Measurements from ENCODE around the gene NACC2.

The NACC2 gene

DNA sequence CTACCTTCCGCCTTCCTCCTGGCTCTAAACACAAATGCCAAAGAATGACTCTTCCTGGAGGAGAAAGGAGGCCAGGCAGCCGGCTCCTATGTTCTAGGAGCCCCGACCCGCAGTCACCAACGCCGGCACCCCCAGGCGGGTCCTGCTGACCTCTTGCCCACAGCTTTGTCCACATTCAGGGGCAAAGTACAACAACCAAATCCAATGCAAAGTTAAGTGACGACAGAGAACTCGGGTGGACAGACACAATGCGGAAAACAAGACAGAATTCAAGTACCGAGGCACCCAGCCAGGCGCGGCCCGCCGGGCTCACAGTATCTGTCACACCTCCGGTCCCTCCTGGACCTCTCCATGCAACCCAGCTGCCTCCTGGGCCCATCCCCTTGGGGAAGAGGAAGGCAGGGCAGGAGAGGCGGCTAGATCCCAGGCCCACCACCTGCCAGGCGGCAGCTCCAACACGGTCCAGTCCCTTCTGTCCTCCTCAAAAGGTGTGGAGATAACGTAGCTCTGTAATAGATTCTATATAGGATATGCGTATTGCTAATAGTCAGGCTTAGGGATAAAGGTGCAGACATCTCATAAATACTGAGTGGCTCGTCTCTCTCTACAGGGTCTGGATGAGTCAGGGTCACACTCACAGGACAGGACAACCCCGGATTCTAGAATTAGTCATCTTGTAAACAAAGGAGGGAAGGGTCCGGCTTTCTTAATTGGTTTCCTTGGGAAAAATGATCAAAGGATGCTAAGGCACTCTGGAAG, 87.0 kb downstream of the NACC2 start:
- DNase-seq, result no peak

DNA sequence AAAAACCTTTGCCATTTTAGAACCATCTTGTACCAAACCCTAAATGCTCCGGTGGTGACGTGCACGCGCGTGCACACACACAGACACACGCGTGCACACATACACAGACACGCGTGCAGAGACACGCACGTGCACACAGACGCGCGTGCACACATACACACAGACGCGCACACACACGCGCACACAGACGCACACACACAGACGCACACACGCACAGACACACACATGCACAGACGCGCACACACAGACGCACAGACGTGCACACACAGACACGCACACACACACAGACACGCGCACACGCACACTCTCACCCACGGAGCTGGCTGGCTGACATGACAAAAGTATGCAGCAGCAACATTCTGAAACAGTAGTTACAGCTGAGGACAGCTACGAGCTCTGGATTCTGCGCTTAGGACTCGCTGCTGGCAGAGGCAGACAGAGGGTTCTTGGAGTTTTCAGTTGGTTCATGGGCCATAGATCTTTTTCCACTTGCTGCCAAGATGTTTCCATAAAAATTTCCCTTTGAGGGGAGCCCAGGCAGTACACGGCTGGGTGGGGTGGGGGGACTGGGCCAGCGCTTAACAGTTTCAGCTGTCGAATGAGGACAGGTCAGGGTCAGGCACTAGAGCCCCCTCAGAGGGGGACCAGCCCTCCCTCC, 87.7 kb downstream of the NACC2 start:
- DNase-seq, result no peak

DNA sequence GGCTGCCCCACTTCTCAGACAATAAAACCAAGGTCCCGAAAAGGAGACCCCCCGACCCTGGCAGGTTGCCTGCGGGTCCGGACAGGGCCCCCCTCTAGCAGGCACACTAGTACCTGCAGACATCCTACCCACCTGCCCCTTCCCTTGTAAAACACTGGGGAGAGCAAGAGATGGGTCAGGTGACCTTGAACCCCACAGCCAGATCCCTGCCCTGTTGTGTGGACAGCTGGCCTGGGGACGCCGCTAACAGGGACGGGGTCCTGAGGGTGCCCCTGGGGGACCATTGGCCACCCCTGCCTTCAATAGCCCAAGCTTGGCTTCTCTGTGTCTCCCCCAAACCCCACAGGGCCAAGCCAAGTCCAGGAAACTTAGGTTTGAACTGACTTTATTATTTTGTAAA, 88.9 kb downstream of the NACC2 start:
- no peak for DNase-seq

DNA sequence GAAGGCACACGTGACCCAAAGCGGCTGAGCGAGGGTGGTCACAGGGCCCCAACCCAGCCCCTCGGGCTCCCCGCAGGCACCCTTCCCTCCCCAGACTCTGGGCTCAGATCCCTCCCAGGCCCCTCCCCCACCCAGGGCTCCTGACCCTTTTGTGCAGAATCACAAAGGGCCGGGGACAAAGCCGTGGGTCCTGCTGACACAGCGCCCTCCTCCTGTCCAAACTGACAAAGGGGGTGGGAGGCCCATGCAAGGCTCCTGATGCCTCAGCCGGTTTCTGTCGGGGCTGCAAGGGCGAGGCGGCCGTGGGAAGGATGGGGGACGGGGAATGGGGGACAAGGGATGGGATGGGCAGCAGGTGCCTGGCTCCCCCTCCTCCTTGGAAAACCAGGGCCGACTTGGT, 90.4 kb downstream of the NACC2 start:
- DNase-seq, result no peak

DNA sequence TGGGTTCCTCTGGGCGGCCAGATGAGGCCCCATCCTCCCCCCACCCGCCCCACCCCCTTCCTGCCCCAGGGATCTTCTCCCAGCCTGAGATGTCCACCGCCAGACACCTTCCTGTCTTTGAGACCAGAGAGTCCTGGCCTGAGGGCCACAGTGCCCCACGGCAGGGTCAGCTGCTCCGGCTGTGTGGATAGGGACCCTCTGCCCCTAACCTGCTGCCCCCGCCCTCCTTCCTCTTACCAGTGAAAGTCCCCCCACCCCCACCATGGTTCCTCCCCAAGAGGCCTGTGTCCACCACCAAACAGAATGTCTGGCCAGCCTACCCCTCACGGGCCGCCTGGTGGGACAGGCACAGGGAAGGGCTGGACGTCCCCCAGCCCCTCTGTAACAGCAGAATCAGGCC, 90.9 kb downstream of the NACC2 start:
- DNase-seq, result no peak

DNA sequence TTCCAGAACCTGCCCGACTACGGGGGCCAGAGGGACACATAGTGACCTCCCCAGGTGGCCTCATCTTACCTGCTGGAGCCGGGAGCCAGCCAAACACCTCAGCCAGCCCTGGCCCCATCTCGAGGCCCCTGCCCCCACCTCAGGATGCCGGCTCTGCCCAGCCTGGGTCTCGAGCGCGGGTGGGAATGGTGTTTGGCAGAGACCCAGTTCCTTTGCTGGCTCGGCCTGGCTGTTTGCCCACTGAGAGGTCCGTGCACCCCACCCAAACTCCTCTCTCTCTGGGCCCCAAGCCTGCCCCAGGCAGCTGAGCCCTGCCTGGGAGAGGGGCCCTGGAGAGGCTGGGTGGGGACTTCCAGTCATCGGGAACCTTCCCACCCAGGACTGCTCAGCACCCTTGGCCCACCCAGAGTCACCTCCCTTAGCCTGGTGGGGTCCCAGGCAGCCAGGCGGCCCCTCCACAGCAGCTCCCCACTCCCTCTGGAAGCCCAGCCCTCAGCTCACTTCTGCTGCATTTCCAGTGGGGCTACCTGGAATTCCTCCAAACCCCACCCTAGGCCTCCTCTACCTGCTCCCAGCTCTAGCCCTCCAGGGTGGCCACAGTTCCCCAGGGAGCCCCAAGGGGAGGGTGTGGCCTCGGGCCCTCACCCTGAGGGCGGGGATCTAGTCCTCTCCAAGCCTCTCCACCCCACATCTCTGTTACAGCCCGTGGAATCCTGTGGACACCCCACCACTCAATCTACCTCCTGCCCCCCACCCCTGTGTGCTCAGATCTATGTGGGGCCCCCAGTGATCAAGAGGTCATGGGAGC, 91.5 kb downstream of the NACC2 start:
- DNase-seq, result no peak

DNA sequence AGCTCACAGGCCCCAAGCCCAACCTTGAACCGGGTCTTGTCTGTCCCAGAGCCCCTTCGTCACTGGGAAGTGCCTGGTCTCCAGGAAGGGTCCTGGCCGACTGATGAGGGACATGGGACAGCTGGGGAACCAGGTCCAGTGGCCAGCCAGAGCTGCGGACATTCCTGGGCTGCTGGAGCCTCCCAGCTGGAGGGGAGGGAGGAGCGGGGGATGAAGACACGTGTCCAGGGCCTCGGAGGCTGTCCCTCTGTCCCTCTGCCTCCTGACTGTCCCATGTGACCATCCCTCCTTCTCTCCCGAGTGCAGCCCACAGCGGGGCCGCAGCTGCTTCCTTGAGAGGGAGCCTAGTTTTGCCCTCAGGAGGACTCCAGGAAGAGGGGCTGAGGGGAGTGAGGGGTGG, 92.2 kb downstream of the NACC2 start:
- DNase-seq, result no peak

DNA sequence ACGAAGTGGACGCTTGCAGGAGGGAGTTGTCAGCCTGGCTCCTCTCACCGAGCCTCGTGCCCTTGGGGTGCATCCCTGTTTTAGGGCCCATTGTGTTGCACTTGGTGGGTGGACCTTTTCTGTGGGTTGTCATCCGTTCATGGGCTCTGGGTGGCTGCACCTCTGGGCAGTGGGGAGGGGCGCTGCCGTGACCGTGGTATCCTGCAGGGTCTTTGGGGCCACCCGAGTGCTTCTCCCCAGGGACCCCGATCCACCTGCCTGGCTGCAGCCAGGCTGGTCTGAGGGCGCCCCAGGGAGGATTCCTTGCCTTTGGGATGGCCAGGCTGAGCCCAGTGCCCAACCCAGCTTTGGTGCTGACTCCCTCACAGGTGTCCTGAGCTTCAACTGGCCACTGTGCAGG, 92.9 kb downstream of the NACC2 start:
- no peak for DNase-seq

DNA sequence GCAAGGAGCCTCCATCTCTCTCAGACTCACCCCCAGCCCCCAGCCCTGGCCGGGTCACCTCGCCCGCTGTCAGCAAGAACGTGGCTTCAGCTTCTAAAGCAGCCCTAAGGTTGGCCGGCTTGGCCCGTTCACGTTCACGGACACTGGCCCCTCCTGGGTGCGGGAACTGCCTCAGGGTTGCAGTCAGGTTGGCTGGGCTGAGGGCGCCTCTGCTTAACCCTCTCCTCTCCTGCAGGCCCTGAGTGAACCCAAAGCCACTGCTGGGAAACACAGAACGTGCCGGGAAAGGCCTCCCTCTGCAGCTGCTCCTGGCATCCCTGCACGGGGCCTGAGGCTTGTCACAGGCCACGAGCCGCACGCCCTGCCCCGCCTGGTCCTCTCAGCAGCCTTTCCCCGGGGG, 93.9 kb downstream of the NACC2 start:
- no peak for DNase-seq

DNA sequence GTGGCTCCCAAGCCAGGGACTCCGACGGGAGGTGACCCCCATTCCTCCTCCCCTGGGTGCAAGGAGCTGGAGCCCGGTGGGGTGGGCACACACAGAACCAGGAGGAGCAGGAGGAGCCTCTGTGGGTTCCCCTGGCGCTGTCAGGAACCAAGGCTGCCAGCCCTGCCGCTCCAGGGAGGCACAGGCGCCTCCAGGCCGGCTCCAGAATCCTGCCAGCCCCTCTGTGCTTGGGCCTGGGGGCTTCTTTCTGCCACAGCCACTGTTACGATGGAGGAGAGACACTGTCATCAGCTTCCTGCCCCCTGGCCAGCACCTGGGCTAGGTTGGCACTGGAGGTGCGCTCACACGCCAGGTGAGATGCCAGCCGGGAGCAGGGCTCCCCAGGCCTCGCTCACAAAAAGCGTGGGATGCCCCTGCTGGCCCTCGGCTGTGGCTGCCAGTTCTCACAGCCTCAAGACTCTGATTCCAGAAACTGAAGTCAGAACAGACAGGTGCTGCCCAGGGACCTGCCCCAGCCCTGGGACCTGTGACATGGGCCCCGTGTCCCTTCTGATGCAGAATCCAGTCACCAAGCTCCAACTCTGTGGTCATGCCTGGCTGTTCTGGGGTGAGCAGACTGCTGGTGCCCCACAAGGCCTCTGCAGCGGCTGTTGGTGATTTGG, 96.5 kb downstream of the NACC2 start:
- DNase-seq, result no peak

DNA sequence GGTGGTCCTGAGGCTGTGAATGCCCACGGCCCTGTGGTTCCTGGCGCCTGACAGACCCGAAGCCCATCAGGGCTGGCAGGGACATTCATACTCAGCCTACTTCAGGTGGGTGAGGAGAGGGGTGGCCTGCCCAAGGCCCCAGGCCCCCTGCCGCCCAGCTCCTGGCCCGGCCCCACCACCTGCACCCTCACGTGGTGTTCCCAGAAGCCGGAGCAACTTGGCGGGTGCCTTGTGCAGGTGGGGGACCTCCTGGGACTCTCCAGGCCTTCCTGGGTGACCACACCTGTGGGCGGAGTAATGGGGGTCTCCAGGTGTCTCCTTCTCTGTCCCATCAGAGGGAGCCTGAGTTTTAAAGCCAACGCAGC, 97.1 kb downstream of the NACC2 start:
- DNase-seq, result no peak

DNA sequence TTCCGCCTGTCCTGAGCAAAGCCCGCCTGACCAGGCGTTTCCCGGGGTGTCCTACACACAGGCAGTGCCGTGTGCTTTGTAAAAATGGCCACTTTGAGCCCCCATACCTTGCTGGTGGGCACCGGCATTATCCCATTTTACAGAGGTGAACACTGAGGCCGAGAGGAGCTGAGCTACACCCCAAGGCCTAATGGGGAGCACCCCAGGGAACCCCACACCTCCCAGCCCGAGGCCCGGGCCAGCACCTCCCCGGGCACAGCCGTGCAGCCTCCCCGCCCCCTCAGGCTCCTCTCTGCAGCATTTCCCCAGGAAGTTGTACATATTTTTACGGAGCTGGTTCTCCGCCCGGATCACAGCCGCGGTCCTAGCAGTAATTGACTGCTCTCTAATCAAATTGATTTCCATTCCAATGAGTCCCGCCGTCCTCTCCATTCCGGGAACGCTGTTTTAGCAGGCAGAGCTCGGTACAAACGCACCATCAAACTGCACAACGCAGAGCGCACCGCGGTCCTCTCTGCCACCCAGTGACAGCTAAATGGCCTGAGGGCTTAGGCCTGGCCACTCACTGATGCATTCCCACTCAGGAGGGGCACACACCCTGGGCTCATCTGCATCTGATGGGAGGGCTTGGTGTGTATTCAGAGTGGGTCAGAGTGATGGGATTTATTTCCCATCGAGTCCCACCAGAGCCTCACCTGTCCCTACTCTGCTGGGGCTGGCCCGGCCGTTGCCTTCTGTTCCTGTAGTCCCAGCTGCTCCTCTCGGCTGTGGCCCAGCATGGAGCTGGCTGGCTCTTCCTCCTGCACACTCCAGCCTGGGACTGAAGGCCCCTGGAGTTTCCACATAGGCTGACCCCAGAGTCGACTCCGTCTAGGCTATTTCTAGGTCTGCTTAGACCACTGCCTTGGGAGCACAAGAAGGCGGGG, 97.7 kb downstream of the NACC2 start:
- no peak for DNase-seq

DNA sequence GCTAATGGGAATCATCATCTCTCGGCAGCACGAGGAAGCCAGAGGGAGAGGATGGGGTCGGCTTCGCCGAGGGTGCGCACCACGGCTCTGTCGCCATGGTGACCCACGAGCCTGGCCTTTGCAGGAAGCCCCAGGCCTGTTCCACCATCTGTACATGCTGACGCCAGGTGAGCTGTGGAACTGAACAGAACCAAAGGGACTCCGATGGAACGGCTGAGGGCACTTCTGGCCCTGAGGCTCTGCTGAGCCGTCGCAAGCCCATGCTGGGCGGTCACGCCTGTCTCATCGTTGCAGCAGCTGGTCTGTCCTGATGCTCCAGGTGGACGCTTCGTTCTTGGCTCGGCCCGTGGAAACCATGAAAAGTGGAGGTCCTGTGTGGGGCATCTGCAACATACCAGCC, 99.3 kb downstream of the NACC2 start:
- no peak for DNase-seq

DNA sequence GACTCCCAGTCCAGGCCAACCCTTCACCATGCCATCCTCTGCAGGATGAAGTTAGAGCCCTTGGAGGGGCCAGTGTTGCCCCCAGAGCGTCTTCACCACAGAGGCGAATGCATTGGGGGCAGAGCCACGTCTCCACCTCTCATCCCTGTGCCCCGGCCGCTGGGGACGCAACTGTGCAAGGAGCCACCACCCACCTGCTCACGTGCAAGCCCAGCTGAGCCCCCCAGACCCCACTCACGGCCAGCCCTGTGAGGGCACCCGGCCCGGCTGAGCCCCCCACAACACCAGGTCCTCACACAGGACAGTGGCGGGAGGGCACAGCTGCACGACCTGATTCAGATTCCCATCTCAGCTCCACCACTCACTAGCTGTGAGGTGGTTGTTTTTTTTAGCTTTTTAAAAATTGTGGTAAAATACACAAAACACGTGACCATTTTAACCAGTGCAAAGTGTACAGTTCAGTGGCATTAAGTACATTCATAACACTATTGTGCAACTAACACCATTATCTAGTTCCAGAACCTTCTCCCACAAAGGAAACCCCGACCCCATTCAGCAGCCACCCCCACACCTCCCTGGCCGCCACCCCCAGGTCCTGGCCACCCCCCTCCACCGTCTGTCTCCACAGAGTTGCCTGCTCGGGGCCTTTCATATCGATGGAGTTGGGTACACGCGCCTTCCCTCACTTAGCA, 100.4 kb downstream of the NACC2 start:
- no peak for DNase-seq

DNA sequence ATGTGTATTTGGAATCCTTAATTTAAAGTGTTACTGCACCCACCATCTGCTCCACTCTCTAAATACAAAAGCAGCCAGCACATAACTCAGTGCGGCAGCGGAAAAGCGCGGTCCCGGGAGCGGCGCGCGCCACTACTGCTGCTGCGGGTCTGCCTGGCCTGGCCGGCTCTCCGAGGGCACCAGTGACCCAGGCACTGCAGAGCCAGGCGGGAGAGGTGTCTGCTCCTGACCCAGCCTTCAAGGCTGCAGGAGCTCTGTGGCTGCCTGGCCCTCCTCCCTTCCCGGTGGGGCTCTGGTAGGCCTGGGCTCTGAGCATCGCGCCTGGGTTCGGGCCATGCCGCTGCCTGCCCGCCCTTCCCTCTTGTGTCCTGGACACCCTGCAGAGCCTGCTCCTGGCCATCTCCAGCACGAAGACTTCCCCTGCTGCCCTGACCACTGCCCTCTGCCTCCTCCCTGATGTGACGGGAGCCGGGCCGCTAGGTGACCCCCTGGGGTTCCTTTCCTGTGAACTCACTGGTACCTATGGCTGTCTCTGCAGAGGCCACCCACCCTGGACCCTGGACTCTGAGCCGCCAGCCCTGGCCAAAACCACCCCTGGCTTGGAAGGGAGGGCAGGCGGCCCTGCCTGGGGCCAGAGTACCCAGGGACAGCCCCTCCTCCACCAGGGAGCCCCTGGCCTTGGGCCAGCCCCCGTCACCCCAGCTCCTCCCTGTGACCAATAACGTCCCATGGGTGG, 101.2 kb downstream of the NACC2 start:
- no peak for DNase-seq

DNA sequence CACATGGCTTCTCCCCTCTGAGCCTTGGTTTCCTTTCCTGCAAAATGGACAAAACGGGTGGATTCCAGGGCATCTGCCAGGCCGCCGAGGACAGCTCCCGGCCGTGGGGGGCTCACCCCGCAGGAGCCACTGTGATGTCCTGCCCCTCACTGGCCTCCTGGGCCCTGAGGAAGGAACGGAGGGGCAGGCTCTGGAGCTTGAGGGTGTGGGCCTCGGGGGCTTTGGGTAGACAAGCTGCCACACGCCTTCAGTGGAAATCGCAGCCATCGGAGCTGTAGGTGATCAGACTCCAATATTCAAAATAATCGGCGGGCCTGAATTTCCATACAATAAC, 101.7 kb downstream of the NACC2 start:
- DNase-seq, result no peak

DNA sequence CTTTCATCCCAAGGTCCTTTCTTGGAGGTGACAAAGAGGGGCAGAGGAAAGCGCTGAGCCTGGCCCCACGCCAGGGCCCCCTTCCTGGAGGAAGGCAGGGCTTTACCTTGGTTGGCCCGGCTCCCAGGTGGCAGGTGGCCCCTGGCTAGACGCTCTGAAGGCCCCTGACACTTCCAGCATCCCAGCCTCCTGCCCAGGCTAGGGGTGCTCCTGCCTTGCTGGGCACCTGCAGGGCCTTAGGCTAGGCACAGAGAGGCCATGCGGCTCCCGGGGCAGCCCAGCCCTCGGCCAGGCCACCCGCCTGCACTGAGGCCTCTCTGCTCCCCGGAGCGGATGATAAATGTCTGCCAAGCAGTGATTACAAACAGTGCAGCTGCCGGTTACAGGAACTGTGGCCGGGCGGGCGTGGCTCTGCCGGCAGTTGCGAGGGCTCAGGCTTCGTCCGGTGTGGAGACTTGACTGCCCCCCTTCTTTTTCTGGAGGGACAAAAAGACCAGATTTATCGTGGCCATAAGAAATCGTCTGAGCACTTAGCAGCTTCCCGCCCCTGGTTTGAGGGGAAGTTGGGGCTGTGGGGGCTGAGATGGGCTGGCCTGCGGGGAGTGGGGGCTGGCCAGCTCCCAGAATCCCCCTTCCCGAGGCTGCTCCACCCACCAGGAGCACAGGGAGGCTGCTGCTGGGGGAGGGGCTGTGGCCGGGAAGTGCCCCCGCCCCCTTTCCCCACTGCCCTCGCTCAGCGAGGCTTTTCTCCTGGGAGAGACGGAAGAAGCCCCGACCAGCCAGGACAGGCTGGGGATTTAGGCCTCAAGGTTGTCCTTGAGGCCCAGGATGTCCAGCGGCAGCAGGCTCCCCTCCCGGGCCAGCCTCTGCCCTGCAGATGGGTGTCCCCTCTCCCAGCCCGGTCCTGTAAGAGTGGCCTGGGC, 102.3 kb downstream of the NACC2 start:
- peak; percentile 76 for DNase-seq

DNA sequence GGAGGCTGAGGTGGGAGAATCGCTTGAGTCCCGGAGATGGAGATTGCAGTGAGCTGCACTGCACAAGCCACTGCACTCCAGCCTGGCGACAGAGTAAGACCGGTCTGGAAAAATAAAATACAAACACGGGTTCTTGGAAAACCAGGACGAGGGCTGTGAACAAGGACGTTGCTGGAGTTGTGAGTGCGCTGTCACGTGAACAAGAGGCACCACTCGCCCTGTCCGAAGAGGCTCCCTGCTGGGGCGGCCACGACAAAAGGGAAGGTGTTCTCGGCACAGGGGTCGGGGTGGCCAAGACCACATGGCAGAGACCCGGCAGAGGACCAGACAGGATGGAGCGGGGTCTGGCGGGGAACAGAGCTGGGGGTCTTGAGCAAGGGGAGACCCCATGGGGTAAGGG, 103.3 kb downstream of the NACC2 start:
- no peak for DNase-seq

DNA sequence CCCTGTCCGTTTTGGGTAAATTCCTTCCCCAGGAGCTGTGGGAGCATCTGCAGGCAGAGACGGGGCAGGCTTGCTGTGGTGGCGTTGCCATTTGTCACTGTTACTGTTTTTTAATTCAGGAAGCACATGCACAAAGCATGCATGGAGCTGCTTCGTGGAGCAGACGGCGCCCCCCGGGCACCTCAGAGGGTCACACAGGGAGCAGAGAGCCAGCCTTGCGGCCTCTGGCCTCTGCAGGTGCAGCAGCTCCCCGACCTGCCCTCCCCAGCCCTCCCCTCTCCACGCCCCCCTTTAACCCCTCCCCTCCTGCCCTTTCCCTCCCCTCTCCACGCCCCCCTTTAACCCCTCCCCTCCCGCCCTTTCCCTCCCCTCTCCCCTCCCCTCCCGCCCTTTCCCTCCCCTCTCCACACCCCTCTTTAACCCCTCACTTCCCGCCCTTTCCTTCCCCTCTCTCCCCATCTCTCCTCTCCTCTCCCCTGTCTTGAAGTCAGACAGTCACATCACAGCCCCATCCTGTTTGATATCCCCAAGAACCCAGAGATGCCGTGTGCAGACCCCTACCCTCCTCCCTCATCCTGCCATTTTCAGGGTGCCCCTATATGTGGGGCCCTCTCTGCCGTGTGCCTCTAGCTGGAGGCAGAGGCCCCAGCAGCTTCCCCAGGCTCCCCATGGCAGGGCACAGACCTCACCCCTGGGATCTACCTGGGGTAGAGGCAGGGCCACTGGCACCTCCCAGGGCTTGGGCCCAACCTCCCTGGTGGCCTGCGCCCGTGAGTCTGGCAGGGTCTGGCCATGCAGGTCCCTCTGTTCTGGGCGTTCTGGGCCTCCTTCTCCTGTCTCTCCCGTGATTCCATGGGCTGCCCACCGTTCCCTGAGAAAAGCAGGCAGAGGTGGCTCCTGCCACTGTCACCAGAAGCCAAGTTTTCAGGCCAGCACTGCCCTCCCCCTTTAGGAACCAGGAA, 104.3 kb downstream of the NACC2 start:
- DNase-seq, result peak; percentile 64

All from activated CD8-positive, alpha-beta memory T cell treated with anti-CD3 and anti-CD28 coated beads for 24 hours (primary cell).